CD14-positive monocyte (primary cell): ENCODE measurements around the gene ZFP91. TPM values are rescaled to one million over a fixed set of nuclear protein-coding genes. Genes with fewer than 3 reads are reported as not detected.

Source experiments
- DNase-seq, 3 donors: peaks; one replicate each; pipeline ENCODE4 v3.0.0-alpha.2; 2011 to 2022
- H2AFZ ChIP-seq: 2 replicates; pipeline ENCODE4 v1.6.0; 2012; ENCODE audit warnings: mild to moderate bottlenecking, low read depth, low read length, inconsistent platforms; ENCODE audit not compliant: insufficient read depth, poor library complexity, severe bottlenecking
- H3K27ac ChIP-seq, 2 donors: 1 replicate in 1 of 2; 2 replicates in 1 of 2; pipeline ENCODE4 v1.5.1; 2012 to 2013; ENCODE audit warnings: low read length in 2 of 2, control low read depth in 1 of 2, inconsistent platforms in 1 of 2, low read depth in 1 of 2, mild to moderate bottlenecking in 1 of 2
- H3K27me3 ChIP-seq, 2 donors: one replicate each; pipeline versions ENCODE4 v1.6.0 to v1.6.1; 2011 to 2013; ENCODE audit warnings: low read length in 2 of 2; ENCODE audit not compliant: control insufficient read depth in 2 of 2, insufficient read depth in 2 of 2
- H3K36me3 ChIP-seq, 2 donors: replicated peaks in 1 of 2; 1 replicate in 1 of 2; 2 replicates in 1 of 2; pipeline versions ENCODE4 v1.5.1 to v1.6.1; 2012 to 2013; ENCODE audit warnings: low read length in 2 of 2, control low read depth in 1 of 2, inconsistent platforms in 1 of 2, mild to moderate bottlenecking in 1 of 2; ENCODE audit not compliant: insufficient read depth in 2 of 2, control insufficient read depth in 1 of 2
- H3K4me1 ChIP-seq, 2 donors: 1 replicate in 1 of 2; 2 replicates in 1 of 2; pipeline versions ENCODE4 v1.5.1 to v1.6.1; 2012 to 2013; ENCODE audit warnings: low read length in 2 of 2, control low read depth in 1 of 2, inconsistent platforms in 1 of 2, mild to moderate bottlenecking in 1 of 2, moderate library complexity in 1 of 2; ENCODE audit not compliant: insufficient read depth in 2 of 2, control insufficient read depth in 1 of 2
- H3K4me2 ChIP-seq: replicated peaks from 2 replicates; pipeline ENCODE3; 2012; ENCODE audit warnings: low read length, moderate library complexity, mild to moderate bottlenecking; ENCODE audit not compliant: poor library complexity, severe bottlenecking; ENCODE audit errors: extremely low read depth
- H3K4me3 ChIP-seq, 3 experiments: fragments of 200-600 bp in 1 of 3; sonication (generic) in 1 of 3; replicated peaks in 1 of 3; 1 replicate in 2 of 3; 2 replicates in 1 of 3; pipeline ENCODE4 v1.5.1; 2011 to 2013; ENCODE audit warnings: low read length in 3 of 3, mild to moderate bottlenecking in 3 of 3, control low read depth in 2 of 3, low read depth in 2 of 3, inconsistent platforms in 1 of 3, moderate library complexity in 1 of 3
- H3K79me2 ChIP-seq: 2 replicates; pipeline ENCODE4 v1.6.0; 2012; ENCODE audit warnings: mild to moderate bottlenecking, control low read depth, inconsistent platforms, low read length, moderate library complexity; ENCODE audit not compliant: insufficient read depth
- H3K9ac ChIP-seq: 2 replicates; pipeline ENCODE4 v1.6.0; 2017; ENCODE audit warnings: low read length, mild to moderate bottlenecking; ENCODE audit not compliant: insufficient read depth, poor library complexity, severe bottlenecking
- H3K9me3 ChIP-seq, 2 donors: replicated peaks in 1 of 2; 1 replicate in 1 of 2; 2 replicates in 1 of 2; pipeline versions ENCODE4 v1.5.1 to v1.6.1; 2012 to 2013; ENCODE audit warnings: low read length in 2 of 2, control low read depth in 1 of 2; ENCODE audit not compliant: control insufficient read depth in 1 of 2, insufficient read depth in 1 of 2
- H4K20me1 ChIP-seq: 2 replicates; pipeline ENCODE4 v1.6.0; 2012; ENCODE audit warnings: mild to moderate bottlenecking, low read length, control low read depth, moderate library complexity; ENCODE audit not compliant: insufficient read depth
- H3K27ac Mint-ChIP-seq, 7 donors: one replicate each; pipeline ENCODE4 v1.8.0; 2020; ENCODE audit warnings: mild to moderate bottlenecking in 7 of 7, mixed read lengths in 7 of 7, moderate library complexity in 6 of 7, inconsistent platforms in 2 of 7
- H3K27me3 Mint-ChIP-seq, 3 donors: one replicate each; pipeline ENCODE4 v1.8.0; 2021 to 2022; ENCODE audit warnings: low read depth in 3 of 3, mild to moderate bottlenecking in 3 of 3, mixed read lengths in 3 of 3, moderate library complexity in 3 of 3, inconsistent platforms in 1 of 3
- H3K36me3 Mint-ChIP-seq, 2 donors: one replicate each; pipeline ENCODE4 v1.8.0; 2020; ENCODE audit warnings: mixed read lengths in 2 of 2, inconsistent platforms in 1 of 2, mild to moderate bottlenecking in 1 of 2
- H3K4me1 Mint-ChIP-seq: one replicate; pipeline ENCODE4 v1.8.0; 2020; ENCODE audit warnings: mild to moderate bottlenecking, mixed read lengths
- H3K4me3 Mint-ChIP-seq, 2 donors: one replicate each; pipeline ENCODE4 v1.8.0; 2020; ENCODE audit warnings: mild to moderate bottlenecking in 2 of 2, mixed read lengths in 2 of 2, moderate library complexity in 1 of 2
- H3K9me3 Mint-ChIP-seq, 7 donors: one replicate each; pipeline ENCODE4 v1.8.0; 2020 to 2022; ENCODE audit warnings: mixed read lengths in 7 of 7, mild to moderate bottlenecking in 6 of 7, moderate library complexity in 6 of 7, inconsistent platforms in 2 of 7
- CTCF ChIP-seq: fragments of 200-600 bp; IDR thresholded peaks from one replicate; pipeline ENCODE4 v1.8.0; 2022; ENCODE audit warnings: antibody characterized with exemption, mild to moderate bottlenecking
- WGBS: methylation state at CpG from one replicate; pipeline ENCODE4 v1.1.5; 2013; ENCODE audit warnings: missing lambda C conversion rate; ENCODE audit not compliant: insufficient coverage; 5-methylcytosine and 5-hydroxymethylcytosine counted together
- intact Hi-C, 2 donors: fragments of 100-400 bp; cut with micrococcal nuclease; formaldehyde crosslinking; loops; one replicate each; pipeline versions ENCODE4 v1.15.0 to v1.15.1; 2023
- polyA plus RNA-seq, 3 donors: library from polyadenylated mRNA; depleted of rRNA in 1 of 3; unstranded in 2 of 3; stranded (reverse) in 1 of 3; fragments of 300-500 nt in 2 of 3; fragments of >200 nt in 1 of 3; fragmentation: Illumina TruSeq in 2 of 3; gene quantifications; 1 replicate in 2 of 3; 2 replicates in 1 of 3; pipeline ENCODE4 v1.2.3, GENCODE V29; 2012 to 2021

Gene ZFP91
- polyA plus RNA-seq, 3 donors: 8.0 to 15.8 (median 8.3) TPM

GRCh38 chr11:58609723-58610122, 30.9 kb downstream of the ZFP91 start:
- H3K36me3 ChIP-seq: peaks cover 51 to 53% of the 10 kb centered on the region in 2 donors
- DNase-seq: peak in 2 of 3 donors; percentile 15 to 17

GRCh38 chr11:58613228-58613627, 34.4 kb downstream of the ZFP91 start:
- DNase-seq: no peak
- H3K9me3 ChIP-seq: no peaks in the 10 kb centered on the region
- H3K4me2 ChIP-seq: no peak overlapping the region
- H3K27ac ChIP-seq: no peak overlapping the region
- H3K4me3 ChIP-seq: no peak overlapping the region
- peaks cover 27% of the 10 kb centered on the region for H3K79me2 ChIP-seq
- WGBS: no CpG with 5 or more reads among the region's 2 CpGs
- Mint-ChIP-seq H3K9me3 (peaks cover 0 to 3% (median 0%) of the 10 kb centered on the region in 7 donors), H3K4me3 (no peak overlapping the region), H3K36me3 (peaks cover 78 to 83% of the 10 kb centered on the region in 2 donors), H3K27me3 (no peaks in the 10 kb centered on the region), H3K4me1 (peaks cover 8% of the 10 kb centered on the region), H3K27ac (no peak overlapping the region)
- peaks cover 0 to 4% of the 10 kb centered on the region in 2 donors for H3K4me1 ChIP-seq
- H3K9ac ChIP-seq: no peak overlapping the region
- peaks cover 86% of the 10 kb centered on the region in 2 donors for H3K36me3 ChIP-seq
- no peak for TF ChIP-seq CTCF
- H3K27me3 ChIP-seq: no peaks in the 10 kb centered on the region
- H4K20me1 ChIP-seq: peaks cover 39% of the 10 kb centered on the region
- intact Hi-C loops: loop anchor here in 1 of 2 donors (10.0 kb wide), 1 partner anchor 68 kb away; no protein-coding TSS in a partner anchor
- no peak overlapping the region for H2AFZ ChIP-seq

More at GRCh38 chr11:58609723-58610122, 30.9 kb downstream of the ZFP91 start:
- Histone ChIP-seq H2AFZ (no peak overlapping the region), H3K4me1 (peaks cover 4 to 5% of the 10 kb centered on the region in 2 donors), H3K79me2 (peaks cover 62% of the 10 kb centered on the region), H3K4me2 (no peak overlapping the region), H3K27me3 (no peaks in the 10 kb centered on the region), H3K9me3 (no peaks in the 10 kb centered on the region), H3K9ac (no peak overlapping the region), H4K20me1 (peaks cover 71% of the 10 kb centered on the region), H3K4me3 (no peak overlapping the region), H3K27ac (peak overlapping the region in 1 of 2 donors; percentile 57)
- Mint-ChIP-seq H3K4me1 (peaks cover 23% of the 10 kb centered on the region), H3K27ac (peak overlapping the region in 2 of 7 donors; percentile 5 to 52), H3K27me3 (no peaks in the 10 kb centered on the region), H3K9me3 (peaks cover 0 to 1% (median 0%) of the 10 kb centered on the region in 7 donors), H3K36me3 (peaks cover 55 to 58% of the 10 kb centered on the region in 2 donors), H3K4me3 (no peak overlapping the region)
- no peak for TF ChIP-seq CTCF
- intact Hi-C loops: loop anchor here in 1 of 2 donors (10.0 kb wide), 1 partner anchor 65 kb away; no protein-coding TSS in a partner anchor
- WGBS: 39% methylated on average over 3 of the region's 8 CpGs
